Measurements from ENCODE around the gene TDRKH. TPM values are rescaled to one million over a fixed set of nuclear protein-coding genes. Genes with fewer than 3 reads are reported as not detected.
A peak's percentile ranks its signal among the peaks of the same experiment; 100 is the strongest.

Gene TDRKH
- total RNA-seq, 1 donor from 2014 or later = 40.1 TPM

DNA sequence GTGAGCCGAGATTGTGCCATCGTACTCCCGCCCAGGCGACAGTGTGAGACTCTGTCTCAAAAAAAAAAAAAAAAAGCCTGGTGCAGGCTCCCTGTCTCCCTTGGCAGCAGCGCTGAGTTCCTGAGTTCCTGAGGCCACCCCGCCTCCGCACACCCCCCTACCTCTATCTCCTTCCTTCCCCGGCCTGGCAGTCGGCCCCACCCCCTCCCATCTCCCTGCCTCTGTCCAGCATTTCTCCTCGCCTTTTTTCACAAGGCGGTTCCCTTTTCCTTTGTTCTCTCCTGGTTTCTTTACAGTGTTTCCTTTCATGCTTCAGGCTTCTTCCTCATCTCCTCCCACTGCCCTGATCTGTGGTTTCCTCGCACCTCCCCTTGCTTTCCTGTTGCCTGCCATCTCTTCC lies 38.6 kb upstream of the TDRKH start:
- H3K27me3 Mint-ChIP-seq (ENCODE audit: unreplicated experiment) = peaks cover 17% of the 10 kb centered on the region
- TF ChIP-seq, protein P1, sequence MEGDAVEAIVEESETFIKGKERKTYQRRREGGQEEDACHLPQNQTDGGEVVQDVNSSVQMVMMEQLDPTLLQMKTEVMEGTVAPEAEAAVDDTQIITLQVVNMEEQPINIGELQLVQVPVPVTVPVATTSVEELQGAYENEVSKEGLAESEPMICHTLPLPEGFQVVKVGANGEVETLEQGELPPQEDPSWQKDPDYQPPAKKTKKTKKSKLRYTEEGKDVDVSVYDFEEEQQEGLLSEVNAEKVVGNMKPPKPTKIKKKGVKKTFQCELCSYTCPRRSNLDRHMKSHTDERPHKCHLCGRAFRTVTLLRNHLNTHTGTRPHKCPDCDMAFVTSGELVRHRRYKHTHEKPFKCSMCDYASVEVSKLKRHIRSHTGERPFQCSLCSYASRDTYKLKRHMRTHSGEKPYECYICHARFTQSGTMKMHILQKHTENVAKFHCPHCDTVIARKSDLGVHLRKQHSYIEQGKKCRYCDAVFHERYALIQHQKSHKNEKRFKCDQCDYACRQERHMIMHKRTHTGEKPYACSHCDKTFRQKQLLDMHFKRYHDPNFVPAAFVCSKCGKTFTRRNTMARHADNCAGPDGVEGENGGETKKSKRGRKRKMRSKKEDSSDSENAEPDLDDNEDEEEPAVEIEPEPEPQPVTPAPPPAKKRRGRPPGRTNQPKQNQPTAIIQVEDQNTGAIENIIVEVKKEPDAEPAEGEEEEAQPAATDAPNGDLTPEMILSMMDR (IDR thresholded peaks at IDR 0.05; ENCODE audit: partially characterized antibody, unreplicated experiment) = no peak
- H3K27ac Mint-ChIP-seq (ENCODE audit: unreplicated experiment) = peak overlapping the region; percentile 13
- no peaks in the 10 kb centered on the region for H3K36me3 Mint-ChIP-seq (ENCODE audit: unreplicated experiment)
- DNase-seq = no peak
- H3K4me1 Mint-ChIP-seq (ENCODE audit: low read depth, unreplicated experiment) = peaks cover 7% of the 10 kb centered on the region
- H3K4me3 Mint-ChIP-seq (ENCODE audit: unreplicated experiment) = no peak overlapping the region
- peaks cover 3% of the 10 kb centered on the region for H3K9me3 Mint-ChIP-seq (ENCODE audit: unreplicated experiment)

DNA sequence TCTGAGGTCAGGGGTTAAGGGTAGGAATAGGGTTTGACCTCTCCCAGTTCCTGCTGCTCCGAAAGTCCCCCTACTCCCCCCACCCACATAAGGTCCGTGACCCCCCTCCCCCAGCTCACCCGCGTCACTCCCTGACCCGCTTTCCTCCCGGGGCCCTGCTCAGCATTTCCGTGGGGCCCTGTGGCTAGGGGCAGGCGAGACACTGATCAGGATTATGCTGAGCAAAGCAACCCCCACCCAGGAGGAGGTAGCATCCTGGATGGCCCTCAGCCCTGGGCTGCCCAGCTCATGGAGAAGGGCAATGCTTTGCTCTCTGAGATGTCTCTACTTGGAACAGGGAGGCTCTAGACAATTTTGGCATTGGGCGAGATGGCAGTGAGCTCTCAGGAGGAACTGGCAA lies 37.6 kb upstream of the TDRKH start:
- DNase-seq = no peak
- H3K9me3 Mint-ChIP-seq (ENCODE audit: unreplicated experiment) = peaks cover 7% of the 10 kb centered on the region
- H3K4me1 Mint-ChIP-seq (ENCODE audit: low read depth, unreplicated experiment) = peaks cover 7% of the 10 kb centered on the region
- H3K4me3 Mint-ChIP-seq (ENCODE audit: unreplicated experiment) = no peak overlapping the region
- TF ChIP-seq, protein P1 (IDR thresholded peaks at IDR 0.05; ENCODE audit: partially characterized antibody, unreplicated experiment) = no peak
- no peak overlapping the region for H3K27ac Mint-ChIP-seq (ENCODE audit: unreplicated experiment)
- H3K36me3 Mint-ChIP-seq (ENCODE audit: unreplicated experiment) = no peaks in the 10 kb centered on the region
- peaks cover 19% of the 10 kb centered on the region for H3K27me3 Mint-ChIP-seq (ENCODE audit: unreplicated experiment)

DNA sequence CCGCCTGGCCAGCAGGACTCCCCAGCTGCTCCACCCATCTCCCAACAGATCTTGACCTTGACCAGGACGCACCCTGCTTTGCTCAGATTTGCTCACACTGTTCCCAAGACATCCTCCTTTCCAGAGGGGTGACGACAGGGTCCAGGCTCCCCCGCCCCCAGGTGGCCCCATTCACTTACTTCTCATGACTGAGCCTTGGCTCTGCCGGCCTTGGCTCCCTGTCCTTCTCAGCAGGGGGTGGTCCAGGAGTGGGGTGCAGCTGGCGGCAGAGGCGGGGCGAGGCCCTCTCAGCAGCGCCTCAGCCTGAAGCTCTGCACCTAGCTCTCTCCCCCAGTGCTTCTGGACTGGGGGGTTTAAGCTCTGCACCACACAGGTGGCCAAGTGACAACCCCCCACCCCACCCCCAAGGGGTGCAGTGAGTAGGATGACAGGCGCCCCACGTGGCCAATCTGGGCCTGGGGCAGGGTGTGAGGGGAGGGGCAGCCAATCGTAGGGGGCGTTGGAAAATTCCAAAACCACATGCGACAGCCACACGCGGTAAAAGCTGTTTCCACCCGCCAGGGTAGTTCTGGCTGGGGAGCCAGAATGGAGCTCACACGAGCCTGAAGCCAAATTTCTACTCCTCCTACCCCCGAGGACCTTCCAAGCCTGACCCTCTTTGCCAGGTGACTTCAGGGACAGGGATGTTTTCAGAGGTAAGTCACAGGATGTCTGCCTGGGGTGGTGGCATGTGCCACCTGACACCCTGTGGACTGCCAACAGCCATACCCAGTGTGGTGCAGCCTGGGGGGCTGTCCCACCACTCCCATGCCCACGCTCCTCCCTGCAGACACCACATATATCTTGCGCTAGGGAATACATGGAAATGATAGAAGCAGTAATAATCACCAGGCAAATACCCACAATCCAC lies 35.7 kb upstream of the TDRKH start:
- no peak for DNase-seq
- H3K9me3 Mint-ChIP-seq (ENCODE audit: unreplicated experiment) = peaks cover 6% of the 10 kb centered on the region
- no peak overlapping the region for H3K27ac Mint-ChIP-seq (ENCODE audit: unreplicated experiment)
- peaks cover 21% of the 10 kb centered on the region for H3K27me3 Mint-ChIP-seq (ENCODE audit: unreplicated experiment)
- peaks cover 7% of the 10 kb centered on the region for H3K4me1 Mint-ChIP-seq (ENCODE audit: low read depth, unreplicated experiment)
- H3K4me3 Mint-ChIP-seq (ENCODE audit: unreplicated experiment) = no peak overlapping the region
- TF ChIP-seq, protein P1 (IDR thresholded peaks at IDR 0.05; ENCODE audit: partially characterized antibody, unreplicated experiment) = no peak
- H3K36me3 Mint-ChIP-seq (ENCODE audit: unreplicated experiment) = no peaks in the 10 kb centered on the region

DNA sequence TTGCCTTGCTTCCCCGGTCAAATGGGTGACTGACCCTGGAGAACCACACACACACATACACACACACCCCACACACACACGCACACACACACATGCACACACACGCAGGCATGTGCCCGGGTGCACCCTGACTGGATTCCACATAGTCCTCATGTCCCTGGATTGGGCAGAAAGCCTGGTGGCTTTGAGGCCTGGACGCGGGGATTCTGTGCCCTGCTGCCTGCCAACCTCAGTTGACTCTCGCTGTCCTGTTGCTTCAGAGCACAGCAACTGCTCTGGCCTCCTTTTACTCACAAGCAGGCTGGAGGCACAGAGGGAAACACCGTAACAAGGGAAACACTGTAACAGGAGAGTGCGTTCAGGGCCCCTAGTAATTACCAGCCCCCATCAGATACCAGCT lies 34.9 kb upstream of the TDRKH start:
- Mint-ChIP-seq H3K27me3 (ENCODE audit: unreplicated experiment) (peaks cover 19% of the 10 kb centered on the region), H3K9me3 (ENCODE audit: unreplicated experiment) (peaks cover 6% of the 10 kb centered on the region), H3K36me3 (ENCODE audit: unreplicated experiment) (no peaks in the 10 kb centered on the region), H3K27ac (ENCODE audit: unreplicated experiment) (no peak overlapping the region), H3K4me3 (ENCODE audit: unreplicated experiment) (no peak overlapping the region), H3K4me1 (ENCODE audit: low read depth, unreplicated experiment) (peaks cover 7% of the 10 kb centered on the region)
- TF ChIP-seq, protein P1 (IDR thresholded peaks at IDR 0.05; ENCODE audit: partially characterized antibody, unreplicated experiment) = no peak
- no peak for DNase-seq

DNA sequence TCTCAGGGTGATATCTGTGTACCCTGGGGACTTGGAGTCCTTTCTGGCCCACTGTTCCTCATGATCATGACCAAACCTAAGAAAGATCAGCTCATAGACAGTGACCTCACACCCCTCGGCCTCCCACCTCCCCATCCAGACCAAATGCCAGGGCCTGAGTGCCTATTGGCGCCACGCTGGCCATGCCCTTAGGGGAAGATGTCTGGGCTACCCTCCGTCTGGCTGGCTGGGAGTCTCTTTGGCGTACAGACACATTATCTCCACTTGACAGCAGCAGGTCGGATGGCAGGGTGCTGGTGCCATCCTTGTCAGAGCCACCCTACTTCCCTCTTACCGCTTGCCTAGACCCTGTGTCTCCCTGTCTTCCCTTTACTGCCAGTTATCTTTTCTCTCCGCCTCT lies 32.9 kb upstream of the TDRKH start:
- H3K27me3 Mint-ChIP-seq (ENCODE audit: unreplicated experiment) = peaks cover 16% of the 10 kb centered on the region
- no peak overlapping the region for H3K4me3 Mint-ChIP-seq (ENCODE audit: unreplicated experiment)
- DNase-seq = no peak
- H3K4me1 Mint-ChIP-seq (ENCODE audit: low read depth, unreplicated experiment) = no peaks in the 10 kb centered on the region
- TF ChIP-seq, protein P1 (IDR thresholded peaks at IDR 0.05; ENCODE audit: partially characterized antibody, unreplicated experiment) = no peak
- H3K9me3 Mint-ChIP-seq (ENCODE audit: unreplicated experiment) = peaks cover 6% of the 10 kb centered on the region
- H3K36me3 Mint-ChIP-seq (ENCODE audit: unreplicated experiment) = no peaks in the 10 kb centered on the region
- H3K27ac Mint-ChIP-seq (ENCODE audit: unreplicated experiment) = no peak overlapping the region

Data from glutamatergic neuron (in vitro differentiated cells).